ENCODE results near the gene SPEF1.
A peak's percentile ranks its signal among the peaks of the same experiment; 100 is the strongest.
"Not testable (repeated sequence)": the region's sequence is repeated elsewhere in the genome, so short reads cannot be mapped to it uniquely, and the experiment has no call there.

The SPEF1 gene, protein sequence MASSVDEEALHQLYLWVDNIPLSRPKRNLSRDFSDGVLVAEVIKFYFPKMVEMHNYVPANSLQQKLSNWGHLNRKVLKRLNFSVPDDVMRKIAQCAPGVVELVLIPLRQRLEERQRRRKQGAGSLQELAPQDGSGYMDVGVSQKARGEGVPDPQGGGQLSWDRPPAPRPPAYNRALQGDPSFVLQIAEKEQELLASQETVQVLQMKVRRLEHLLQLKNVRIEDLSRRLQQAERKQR

DNA sequence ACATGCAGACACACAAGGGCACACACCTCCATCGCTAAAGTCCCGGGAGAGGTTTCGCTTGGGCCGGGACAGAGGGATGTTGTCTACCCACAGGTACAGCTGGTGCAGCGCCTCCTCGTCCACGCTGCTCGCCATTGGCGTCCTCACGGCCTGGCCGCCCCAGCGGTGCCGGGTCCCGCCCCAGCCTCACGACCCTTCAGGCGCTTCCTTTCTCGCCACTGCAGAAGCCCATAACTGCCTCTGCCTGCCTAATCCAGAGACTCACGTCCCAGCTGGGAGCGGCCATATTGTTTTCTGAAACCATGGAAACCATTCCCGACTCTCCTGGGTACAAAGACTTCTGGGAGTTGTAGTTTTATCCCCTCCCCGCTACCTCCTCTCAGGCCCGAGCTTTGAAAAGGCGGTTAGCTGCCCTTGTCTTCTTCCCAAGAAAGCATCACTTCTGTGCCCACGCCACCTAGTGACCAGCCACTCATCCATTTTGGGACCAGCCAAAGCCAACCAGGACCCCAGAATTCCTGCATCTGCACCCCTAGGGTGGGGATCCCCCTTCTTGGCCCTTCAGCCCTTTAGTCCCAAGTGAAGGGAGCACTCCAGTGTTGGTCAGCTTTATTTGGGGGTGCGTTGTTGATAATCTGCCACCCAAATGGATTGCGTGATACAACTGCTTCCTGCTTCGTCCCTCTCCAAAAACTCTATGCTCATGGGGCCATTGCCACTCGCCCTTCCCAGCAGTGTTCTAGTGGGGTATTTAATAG, at the start of gene SPEF1:
SPEF1 (minus strand) TSS at position 296 of the 758 bp plus-strand sequence; CDS start at position 135, 161 bp downstream.
- DNase-seq (ENCODE audit: low read depth in 2 of 2), result no peak

DNA sequence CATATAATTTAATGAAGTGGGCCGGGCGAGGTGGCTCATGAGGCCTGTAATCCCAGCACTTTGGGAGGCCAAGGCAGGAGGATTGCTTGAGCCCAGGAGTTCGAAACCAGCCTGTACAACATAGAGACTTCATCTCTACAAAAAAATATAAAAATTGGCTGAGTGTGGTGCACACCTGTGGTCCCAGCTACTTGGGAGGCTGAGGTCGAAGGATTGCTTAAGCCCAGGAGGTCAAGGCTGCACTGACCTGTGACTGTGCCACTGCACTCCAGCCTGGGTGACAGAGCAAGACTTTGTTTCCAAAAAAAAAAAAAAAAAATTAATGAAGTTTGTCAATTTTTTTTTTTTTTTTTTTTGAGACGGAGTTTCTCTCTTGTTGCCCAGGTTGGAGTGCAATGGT, 48.6 kb upstream of the SPEF1 start:
- DNase-seq (ENCODE audit: low read depth in 2 of 2), result not testable (repeated sequence)

DNA sequence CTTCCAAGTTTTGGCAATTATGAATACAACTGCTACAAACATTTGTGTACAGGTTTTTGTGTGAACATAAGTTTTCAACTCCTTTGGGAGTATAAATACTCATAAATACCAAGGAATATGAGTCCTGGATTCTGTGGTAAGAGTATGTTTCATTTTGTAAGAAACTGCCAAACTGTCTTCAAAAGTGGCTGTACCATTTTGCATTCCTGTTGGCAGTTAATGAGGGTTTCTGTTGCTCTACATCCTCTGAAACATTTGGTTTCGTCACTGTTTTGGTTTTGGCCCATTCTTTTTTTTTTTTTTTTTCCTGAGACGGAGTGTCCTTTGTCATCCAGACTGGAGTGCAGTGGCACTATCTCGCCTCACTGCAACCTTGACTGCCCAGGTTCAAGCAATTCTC, 47.5 kb upstream of the SPEF1 start:
- DNase-seq (ENCODE audit: low read depth in 2 of 2), result no peak

DNA sequence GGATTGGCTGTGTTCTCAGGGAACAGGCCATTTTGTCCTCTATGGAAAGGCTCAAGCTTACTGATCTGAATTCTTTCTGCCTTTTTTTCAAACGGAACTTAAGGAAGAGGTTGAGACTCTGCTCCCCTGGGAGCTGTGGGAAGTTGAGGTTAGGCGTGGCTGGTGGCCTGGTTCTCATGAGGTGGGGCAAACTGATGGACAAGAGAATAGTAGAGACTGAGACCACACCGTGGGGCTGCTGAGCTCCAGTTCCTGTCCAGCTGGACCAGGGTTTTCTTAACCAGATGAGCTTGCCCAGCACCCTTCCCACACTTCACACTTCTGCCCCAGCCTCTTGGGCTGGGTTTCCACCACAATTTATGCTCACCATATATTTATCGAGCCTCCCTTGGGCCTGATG, 45.2 kb upstream of the SPEF1 start:
- DNase-seq (ENCODE audit: low read depth in 2 of 2), result no peak

DNA sequence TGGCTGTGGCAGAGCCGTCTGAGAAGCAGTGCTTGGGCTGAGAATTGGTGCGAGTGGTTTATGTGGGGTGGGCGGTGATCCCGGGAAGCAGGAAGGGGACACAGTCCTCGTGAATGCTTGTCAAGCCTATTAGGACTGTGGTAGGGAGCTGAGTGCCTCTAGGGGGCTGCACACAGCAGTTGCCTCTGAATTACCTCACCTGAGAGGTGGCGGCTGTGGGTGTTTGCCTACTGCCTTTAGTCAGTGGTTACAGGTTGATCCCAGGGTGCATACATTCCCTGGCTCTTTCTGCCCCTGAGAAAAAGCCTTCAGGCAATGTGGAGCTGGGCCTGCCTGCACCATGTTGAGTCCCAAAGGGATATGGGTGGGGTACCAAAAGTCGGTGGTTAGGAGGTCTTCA, 44.3 kb upstream of the SPEF1 start:
- DNase-seq (ENCODE audit: low read depth in 2 of 2), result no peak

DNA sequence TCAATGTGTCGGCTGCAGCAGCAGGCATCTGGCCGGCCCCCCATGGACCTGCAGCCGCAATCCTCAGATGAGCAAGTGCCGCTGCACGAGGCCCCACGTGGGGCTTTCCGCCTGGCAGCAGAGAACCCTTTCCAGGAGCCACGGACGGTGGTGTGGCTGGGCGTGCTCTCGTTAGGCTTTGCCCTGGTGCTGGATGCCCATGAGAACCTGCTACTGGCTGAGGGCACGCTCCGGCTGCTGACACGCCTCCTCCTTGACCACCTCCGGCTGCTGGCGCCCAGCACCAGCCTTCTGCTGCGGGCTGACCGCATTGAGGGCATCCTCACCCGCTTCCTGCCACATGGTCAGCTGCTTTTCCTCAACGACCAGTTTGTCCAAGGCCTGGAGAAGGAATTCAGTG, 42.6 kb upstream of the SPEF1 start:
- DNase-seq (ENCODE audit: low read depth in 2 of 2), result no peak

DNA sequence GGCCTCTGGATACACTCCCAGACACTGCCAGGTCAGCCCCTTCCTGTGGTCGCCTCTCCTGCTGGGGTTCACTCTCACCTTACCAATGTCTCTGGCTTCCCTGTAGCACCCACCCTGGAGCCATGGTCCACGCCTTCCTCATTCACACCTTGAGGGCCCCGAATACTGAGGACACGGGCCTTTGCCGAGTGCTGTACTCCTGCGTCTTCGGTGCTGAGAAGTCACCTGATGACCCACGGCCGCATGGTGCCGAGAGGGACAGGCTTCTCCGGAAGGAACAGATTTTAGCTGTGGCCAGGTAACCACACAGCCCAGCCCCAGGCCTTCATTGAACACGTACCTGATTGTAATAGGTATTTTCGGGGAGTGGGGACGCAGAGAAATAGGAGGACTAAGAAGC, 40.7 kb upstream of the SPEF1 start:
- no peak for DNase-seq (ENCODE audit: low read depth in 2 of 2)

DNA sequence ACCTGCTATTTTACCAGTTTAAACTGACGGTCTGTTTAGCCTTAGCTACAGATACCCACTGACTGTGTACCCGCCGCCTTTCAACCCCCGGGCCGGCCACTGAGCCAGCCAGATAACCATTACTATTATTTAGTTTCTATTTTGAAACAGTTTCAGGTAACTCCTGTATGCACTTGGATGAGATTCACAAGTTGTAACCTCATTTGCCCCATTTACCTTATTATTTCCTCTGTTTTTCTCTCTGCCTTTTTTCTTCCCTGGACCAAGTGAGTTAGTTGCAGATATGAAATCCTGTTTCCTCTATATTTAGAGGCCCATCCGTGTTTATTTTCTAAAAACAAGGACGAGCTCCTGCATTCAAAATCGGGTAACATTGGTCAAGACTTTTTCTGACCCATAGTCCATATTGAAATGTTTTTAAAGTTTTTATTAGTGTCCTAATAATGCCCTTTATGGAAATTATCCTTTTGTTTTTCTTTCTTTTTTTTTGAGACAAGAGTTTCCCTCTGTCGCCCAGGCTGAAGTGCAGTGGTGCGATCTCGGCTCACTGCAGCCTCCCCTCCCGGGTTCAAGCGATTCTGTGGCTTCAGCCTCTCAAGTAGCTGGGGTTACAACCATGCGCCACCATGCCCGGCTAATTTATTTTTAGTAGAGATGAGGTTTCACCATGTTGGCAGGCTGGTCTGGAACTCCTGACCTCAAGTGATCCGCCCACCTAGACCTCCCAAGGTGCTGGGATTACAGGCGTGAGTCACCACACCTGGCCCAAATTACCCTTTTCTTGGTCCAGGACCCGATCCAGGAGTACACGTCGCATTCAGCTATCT, 39.9 kb upstream of the SPEF1 start:
- no peak for DNase-seq (ENCODE audit: low read depth in 2 of 2)

DNA sequence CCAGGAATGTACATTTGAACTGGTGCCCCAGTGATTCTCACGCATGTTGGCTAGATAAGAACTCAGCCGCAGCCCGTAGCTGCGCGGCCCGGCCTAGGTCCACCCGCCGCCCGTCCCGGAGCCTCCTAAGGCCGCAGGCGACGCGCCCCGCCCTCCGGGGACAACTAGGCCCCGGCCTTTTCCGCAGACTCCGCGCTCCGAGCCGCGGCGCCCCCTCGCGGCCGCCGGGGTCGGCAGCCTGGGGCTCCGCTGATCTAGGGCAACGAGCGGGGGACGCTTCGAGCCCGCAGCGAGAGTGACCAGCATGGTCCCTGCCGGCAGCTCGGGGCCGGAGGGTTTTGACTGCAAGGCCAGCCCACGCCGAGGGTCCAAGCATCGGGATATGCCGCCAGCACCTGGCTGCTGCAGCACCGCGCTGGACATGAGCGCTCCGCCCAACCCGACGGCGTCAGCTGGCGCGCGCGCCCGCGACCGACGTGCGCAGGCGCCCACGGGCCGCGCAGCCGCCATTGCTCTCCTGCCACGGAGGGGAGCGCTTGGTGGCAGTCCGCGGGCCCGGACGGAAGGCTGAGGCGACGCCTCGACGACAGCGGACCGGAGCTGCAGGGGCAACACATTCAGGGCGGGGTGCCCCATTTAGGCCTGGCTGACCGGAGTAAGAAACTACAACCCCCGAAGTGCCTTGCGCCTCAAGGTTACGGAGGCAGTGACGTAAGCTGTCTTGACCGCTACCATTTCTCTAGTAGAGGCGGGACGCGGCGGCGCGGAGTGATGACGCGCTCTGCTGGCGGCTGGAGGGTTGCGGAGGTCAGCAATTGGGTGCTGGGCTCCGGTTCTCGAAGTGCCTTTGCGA, 39.0 kb upstream of the SPEF1 start, which contains the start of gene AP5S1:
AP5S1 (plus strand) TSS at position 500 of the 853 bp plus-strand sequence. CDS start 1,571 bp downstream, outside the sequence.
- peak; percentile 82 to 83 for DNase-seq (ENCODE audit: low read depth in 2 of 2)

DNA sequence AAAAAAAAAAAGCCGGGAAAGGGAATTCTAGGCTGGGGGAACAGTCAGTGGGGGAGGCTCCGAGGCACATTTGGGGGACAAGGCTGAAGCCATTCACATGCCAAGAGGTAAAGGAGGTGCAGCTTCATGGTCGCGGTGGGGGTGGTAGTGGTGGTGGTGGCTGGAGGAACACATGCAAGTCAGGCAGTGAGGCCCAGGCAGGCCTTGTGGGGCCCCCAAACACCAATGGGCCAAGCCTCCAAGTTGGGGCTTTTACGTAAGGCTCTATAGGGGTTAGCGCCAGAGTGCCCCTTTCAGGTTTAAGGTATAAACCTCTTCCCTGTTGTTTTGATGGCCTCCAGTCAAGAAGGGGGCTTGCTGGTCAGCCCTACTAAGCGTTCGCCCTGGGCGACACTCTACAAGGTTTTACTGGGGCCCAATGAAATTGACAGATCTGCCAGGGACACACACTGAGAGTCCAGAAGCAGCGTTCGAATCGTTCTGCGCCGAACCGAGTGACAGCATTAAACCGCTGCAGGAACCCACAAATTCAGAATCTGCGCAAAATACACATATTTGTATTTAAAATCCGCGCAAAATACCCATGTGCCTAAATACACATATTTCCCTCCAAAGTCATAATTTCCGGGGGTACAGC, 38.3 kb upstream of the SPEF1 start:
- no peak for DNase-seq (ENCODE audit: low read depth in 2 of 2)

DNA sequence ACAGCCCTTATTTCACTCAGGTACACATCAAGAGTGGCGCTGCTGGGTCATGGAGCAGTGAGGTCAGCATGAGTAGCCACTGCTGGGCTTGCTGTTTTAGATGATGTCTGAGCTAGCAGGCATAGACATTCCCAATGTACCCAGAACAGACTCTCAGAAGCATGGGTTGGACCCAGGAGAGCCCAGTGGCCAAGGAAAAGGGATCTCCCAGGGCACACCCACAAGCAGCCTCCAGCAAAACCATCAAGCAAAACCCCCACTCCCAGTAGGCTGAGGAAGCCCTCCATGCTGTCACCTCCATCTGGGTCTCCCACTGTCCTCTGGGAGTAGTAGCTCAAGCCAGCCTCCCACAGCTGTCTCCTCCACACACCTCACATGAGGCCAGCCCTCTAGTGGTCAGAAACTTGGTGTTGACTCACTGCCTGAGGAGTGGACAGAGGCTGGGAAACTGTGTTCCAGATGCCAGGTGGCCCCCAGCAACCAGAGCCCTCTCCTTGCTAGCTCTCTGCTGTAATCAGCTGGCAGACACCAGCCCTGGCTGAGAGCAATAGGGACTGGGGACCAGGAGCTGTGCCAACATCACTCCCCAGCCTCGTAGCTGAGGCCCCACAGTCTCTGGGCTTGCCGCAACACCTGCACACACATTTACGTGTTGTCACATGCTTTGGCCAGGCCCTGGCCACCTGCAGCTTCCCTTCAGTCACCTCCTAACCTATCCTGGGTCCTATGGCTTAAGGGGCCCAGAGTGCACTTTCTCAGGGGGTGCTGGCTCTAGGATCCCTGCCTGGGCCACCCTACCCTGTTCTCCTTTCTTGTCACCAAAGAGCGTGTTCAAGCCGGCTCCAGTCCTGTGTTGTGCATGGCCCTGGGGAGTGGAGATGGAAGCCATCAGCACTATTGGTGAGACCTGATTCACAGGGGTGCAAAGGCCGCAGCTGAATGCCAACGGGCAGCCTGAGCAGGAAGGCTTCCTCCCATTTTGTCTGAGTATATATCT, 37.2 kb upstream of the SPEF1 start:
- no peak for DNase-seq (ENCODE audit: low read depth in 2 of 2)

DNA sequence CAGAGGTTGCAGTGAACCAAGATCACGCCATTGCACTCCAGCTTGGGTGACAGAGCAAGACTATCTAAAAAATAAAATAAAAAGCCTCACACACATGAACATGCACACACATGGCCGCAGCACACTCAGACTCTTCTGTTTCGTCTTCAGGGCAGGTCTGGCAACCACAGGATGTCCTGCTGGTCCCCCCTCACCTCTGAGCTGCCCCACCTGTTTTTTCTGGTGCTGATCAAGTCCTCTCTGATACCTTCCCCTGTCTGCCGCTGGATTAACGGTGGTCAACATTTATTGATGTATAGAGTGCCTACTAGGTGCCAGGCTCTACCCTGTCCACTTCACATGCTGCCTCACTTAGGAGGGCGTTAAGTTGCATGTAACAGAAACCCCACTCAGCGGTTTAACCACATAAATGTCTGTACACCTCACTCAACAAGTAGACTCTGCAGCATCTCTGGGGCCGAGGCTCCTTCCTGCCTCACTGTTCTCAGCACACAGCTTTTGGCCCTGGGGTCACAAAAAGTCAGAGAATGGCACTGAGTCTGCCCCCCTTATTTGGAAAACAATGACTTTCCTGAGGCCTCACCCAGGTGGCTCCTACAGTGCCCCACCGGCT, 34.6 kb upstream of the SPEF1 start:
- DNase-seq (ENCODE audit: low read depth in 2 of 2), result peak in 1 of 2 donors; percentile 15

DNA sequence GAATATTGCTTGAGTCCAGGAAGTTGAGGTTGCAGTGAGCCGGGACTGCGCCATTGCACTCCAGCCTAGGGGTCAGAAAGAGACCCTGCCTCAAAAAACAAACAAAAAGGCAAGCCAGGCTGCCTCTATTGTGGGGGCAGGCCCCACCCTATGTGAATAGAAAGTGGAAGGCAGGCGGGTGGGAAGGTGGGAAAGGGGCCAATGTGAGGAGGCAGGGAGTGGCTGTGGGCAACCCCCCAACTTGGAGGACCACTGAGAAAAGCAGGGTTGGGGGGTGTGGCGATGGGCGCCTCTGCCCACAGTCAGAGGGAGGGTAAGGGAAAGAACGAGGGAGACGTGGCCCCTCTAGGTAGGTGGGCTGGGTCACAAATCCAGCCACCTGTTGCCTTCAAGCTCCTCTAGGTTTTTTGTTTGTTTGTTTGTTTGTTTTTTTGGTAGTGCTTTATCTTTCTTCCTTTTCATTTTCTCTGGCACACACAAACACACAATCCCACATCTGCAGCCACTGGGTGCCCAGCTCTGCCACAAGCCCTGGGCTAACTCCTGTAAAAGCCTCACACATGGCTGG, 33.8 kb upstream of the SPEF1 start:
- no peak for DNase-seq (ENCODE audit: low read depth in 2 of 2)

DNA sequence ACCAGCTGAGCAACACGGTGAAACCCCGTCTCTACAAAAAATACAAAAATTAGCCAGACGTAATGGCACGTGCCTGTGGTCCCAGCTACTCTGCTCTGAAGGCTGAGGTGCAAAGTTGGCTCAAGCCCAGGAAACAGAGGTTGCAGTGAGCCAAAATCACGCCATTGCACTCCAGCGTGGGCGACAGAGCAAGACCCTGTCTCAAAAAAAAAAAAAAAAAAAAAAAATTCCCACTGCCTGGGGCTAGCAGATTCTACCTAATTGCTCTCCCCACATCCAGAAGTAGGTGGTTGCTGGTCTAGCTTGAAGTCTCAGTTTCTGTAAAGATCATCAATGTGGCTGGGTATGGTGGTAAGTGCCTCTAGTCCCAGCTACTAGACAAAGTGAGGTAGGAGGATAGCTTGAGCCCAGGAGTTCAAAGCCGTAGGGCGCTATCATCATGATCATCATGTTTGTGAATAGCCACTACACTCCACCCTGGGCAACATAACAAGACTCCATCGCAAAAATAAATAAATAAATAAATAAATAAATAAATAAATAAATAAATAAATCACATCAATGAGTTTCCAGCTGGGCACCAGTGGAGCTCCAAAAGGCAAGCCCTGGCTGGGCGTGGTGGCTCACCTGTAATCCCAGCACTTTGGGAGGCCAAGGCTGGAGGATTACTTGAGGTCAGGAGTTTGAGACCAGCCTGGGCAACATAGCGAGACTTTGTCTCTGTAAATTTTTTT, 32.8 kb upstream of the SPEF1 start:
- no peak for DNase-seq (ENCODE audit: low read depth in 2 of 2)

DNA sequence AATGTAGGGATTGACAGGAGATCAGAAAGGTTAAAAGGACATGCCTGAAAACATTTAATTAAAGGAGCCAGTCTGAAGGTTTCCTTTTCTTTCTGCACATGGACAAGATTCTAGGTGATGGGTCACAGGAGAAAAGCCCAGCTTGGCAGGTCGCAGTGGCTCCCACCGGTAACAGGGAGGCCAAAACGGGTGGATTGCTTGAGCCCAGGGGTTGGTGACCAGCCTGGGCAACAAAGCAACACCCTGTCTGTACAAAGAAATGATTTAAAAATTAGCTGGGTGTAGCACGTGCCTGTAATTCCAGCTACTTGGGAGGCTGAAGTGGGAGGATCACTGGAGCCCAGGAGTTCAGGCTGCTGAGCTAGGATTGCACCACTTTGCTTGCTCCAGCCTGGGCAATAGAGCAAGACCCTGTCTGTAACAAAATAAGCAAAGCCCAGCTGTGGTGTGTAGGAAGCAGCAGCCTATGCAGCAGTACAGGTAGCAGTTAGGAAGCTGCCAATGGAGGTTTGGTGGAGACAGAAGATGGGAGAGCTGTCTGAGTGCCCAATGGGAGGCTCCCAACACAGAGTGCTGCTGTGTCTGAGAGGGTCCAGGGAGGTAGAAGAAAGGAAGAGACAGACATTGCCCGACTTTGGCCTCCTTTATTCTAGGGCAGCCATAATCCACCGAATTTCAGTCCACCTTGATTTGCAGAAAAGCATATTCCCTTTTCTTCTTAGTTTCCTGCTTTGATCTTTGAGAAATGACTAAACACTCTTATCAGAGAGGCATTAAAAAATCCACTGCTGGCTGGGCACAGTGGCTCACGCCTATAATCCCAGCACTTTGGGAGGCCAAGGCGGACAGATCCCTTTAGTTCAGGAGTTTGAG, 32.0 kb upstream of the SPEF1 start:
- DNase-seq (ENCODE audit: low read depth in 2 of 2), result no peak

DNA sequence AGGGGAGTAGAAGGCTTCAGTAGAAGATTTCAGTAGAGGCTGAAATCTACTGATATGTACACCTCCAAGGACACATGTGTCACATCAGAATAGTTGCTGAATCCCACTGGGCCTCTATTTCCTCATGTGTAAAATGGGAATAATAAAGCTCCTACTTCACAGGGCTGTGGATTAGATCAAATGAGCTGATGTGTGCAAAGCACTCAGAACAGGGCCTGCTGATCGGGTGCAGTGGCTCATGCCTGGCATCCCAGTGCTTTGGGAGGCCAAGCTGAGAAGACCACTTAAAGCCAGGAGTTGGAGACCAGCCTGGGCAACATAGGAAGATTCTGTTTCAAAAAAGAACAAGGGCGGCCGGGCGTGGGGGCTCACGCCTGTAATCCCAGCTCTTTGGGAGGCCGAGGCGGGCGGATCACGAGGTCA, 31.0 kb upstream of the SPEF1 start:
- DNase-seq (ENCODE audit: low read depth in 2 of 2), result no peak
